Heart left ventricle (tissue), 13 donors: ENCODE data around the gene ARMC6.
"Not testable (repeated sequence)": the region's sequence is repeated elsewhere in the genome, so short reads cannot be mapped to it uniquely, and the experiment has no call there.

Source experiments
- CTCF ChIP-seq, 12 donors: fragments of 200-600 bp; sonication (generic) in 4 of 12; IDR thresholded peaks; one replicate each; pipeline versions ENCODE4 v1.5.0 to v1.8.0; 2018 to 2022; ENCODE audit warnings: antibody characterized with exemption in 12 of 12, mild to moderate bottlenecking in 5 of 12
- POLR2A ChIP-seq, 2 donors: fragments of 450-650 bp; IDR thresholded peaks; one replicate each; pipeline ENCODE4 v1.6.1; 2017; ENCODE audit warnings: antibody characterized with exemption in 2 of 2, mild to moderate bottlenecking in 2 of 2, moderate library complexity in 2 of 2
- donor health status: ischemic (EF 13 %, LVEDD 7.1; RV severe dilation, severe dysfunction).
- donor health status: DM: no; HTN: yes; CAD: no.
- donor health status: DM: no; HTN: no; CAD: no.
- donor health status: ischemic (EF 25% LVEDD 6.9; RV normal size, moderate dysfunction).
- donor health status: ischemic (EF 25% LVEDD 5.7; RV mildly dilated, moderate dysfunction).
- donor health status: ischemic (EF 35%, LVEDD 5.7; RV mildly dilated, moderate dysfunction).
- donor health status: nonischemic (EF 11% LVEDD 7.7; RV severe dilation, severe dysfunction).
- donor health status: DM: yes; HTN: yes; CAD: no.
- donor health status: PGD.
- donor health status: ischemic (EF 29% LVEDD 5.4; RV normal size, mild dysfunction).
- donor health status: nonischemic (EF 23%, LVEDD 6.1; RV moderate dilation, normal function).

- TF ChIP-seq CTCF, POLR2A (IDR thresholded peaks at IDR 0.05): not testable (repeated sequence)
Observed at GRCh38 chr19:19106938-19107337, 73.5 kb downstream of the ARMC6 start.
